Activated T-cell treated with anti-CD3 and anti-CD28 coated beads, Interleukin-2, amount 50 U/mL, for 72 hours (primary cell): ENCODE results near the gene ZCCHC14. TPM values are rescaled to one million over a fixed set of nuclear protein-coding genes. Genes with fewer than 3 reads are reported as not detected.

Experiments used
- ATAC-seq, 2 donors: fragments of 150-1000 bp; cut with Tn5 transposase; replicated peaks in 1 of 2; 2 replicates each; pipeline ENCODE4 v1.10.0; 2021; ENCODE audit warnings: moderate library complexity in 2 of 2, mild to moderate bottlenecking in 1 of 2
- DNase-seq, 2 donors: peaks; one replicate each; pipeline ENCODE4 v3.0.0; 2021 to 2022; ENCODE audit warnings: mixed read lengths in 1 of 2
- H3K27ac Mint-ChIP-seq: one replicate; pipeline ENCODE4 v1.8.0; 2022; ENCODE audit warnings: mild to moderate bottlenecking, moderate library complexity, mixed read lengths
- H3K27me3 Mint-ChIP-seq: one replicate; pipeline ENCODE4 v1.8.0; 2022; ENCODE audit warnings: low read depth, mixed read lengths
- H3K36me3 Mint-ChIP-seq, 2 donors: one replicate each; pipeline ENCODE4 v1.8.0; 2022; ENCODE audit warnings: mixed read lengths in 2 of 2, mild to moderate bottlenecking in 1 of 2; ENCODE audit not compliant: insufficient read depth in 2 of 2
- H3K4me1 Mint-ChIP-seq: one replicate; pipeline ENCODE4 v1.8.0; 2022; ENCODE audit warnings: low read depth, mixed read lengths
- H3K4me3 Mint-ChIP-seq, 2 donors: one replicate each; pipeline ENCODE4 v1.8.0; 2022; ENCODE audit warnings: mild to moderate bottlenecking in 2 of 2, mixed read lengths in 2 of 2, moderate library complexity in 2 of 2
- H3K9me3 Mint-ChIP-seq, 2 donors: one replicate each; pipeline ENCODE4 v1.8.0; 2022; ENCODE audit warnings: mixed read lengths in 2 of 2
- total RNA-seq, 2 donors: library from RNA; stranded (reverse); gene quantifications; one replicate each; pipeline ENCODE4 v1.2.3, GENCODE V29; 2022

Gene ZCCHC14
- total RNA-seq = 10 to 100 TPM; 13.6 to 14.1 TPM

- Mint-ChIP-seq H3K27me3 (peaks cover 9% of the 10 kb centered on the region), H3K4me1 (peaks cover 78% of the 10 kb centered on the region), H3K4me3 (peak within 1 kb of the TSS; percentile 94 to 96), H3K27ac (no peak within 1 kb of the TSS), H3K9me3 (no peaks in the 10 kb centered on the region), H3K36me3 (peaks cover 2 to 3% of the 10 kb centered on the region in 2 donors)
- DNase-seq (peak; percentile 99 to 100), ATAC-seq (peak; percentile 93 to 94)
Observed at GRCh38 chr16:87492721-87493607, at the start of gene ZCCHC14. ZCCHC14 (minus strand) TSS chr16:87493024; CDS start chr16:87492238, 786 bp downstream.

GRCh38 chr16:87541872-87542234, 49.0 kb upstream of the ZCCHC14 start:
- Mint-ChIP-seq H3K27me3 (peaks cover 40% of the 10 kb centered on the region), H3K9me3 (peaks cover 1 to 2% of the 10 kb centered on the region in 2 donors), H3K4me1 (peaks cover 13% of the 10 kb centered on the region), H3K36me3 (peaks cover 0 to 2% of the 10 kb centered on the region in 2 donors), H3K27ac (no peak overlapping the region), H3K4me3 (no peak overlapping the region)
- ATAC-seq (no peak), DNase-seq (no peak)

- ATAC-seq (no peak), DNase-seq (no peak)
- Mint-ChIP-seq H3K4me1 (peaks cover 13% of the 10 kb centered on the region), H3K36me3 (peaks cover 0 to 2% of the 10 kb centered on the region in 2 donors), H3K4me3 (no peak overlapping the region), H3K9me3 (peaks cover 1 to 2% of the 10 kb centered on the region in 2 donors), H3K27me3 (peaks cover 38% of the 10 kb centered on the region), H3K27ac (no peak overlapping the region)
Observed at GRCh38 chr16:87541147-87541871, 48.5 kb upstream of the ZCCHC14 start.

GRCh38 chr16:87540897-87541146, 48.0 kb upstream of the ZCCHC14 start:
- H3K9me3 Mint-ChIP-seq = peaks cover 1 to 2% of the 10 kb centered on the region in 2 donors
- peaks cover 34% of the 10 kb centered on the region for H3K27me3 Mint-ChIP-seq
- no peak overlapping the region for H3K27ac Mint-ChIP-seq
- ATAC-seq = no peak
- DNase-seq = no peak
- H3K36me3 Mint-ChIP-seq = no peaks in the 10 kb centered on the region
- H3K4me3 Mint-ChIP-seq = no peak overlapping the region
- H3K4me1 Mint-ChIP-seq = peaks cover 13% of the 10 kb centered on the region

GRCh38 chr16:87540072-87540896, 47.5 kb upstream of the ZCCHC14 start:
- no peak for DNase-seq
- Mint-ChIP-seq H3K4me1 (peaks cover 13% of the 10 kb centered on the region), H3K9me3 (no peaks in the 10 kb centered on the region), H3K4me3 (no peak overlapping the region), H3K27me3 (peaks cover 31% of the 10 kb centered on the region), H3K36me3 (no peaks in the 10 kb centered on the region), H3K27ac (no peak overlapping the region)
- ATAC-seq = no peak

- H3K27me3 Mint-ChIP-seq = peaks cover 36% of the 10 kb centered on the region
- no peak for DNase-seq
- H3K36me3 Mint-ChIP-seq = peaks cover 0 to 2% of the 10 kb centered on the region in 2 donors
Observed at GRCh38 chr16:87539113-87539512, 46.3 kb upstream of the ZCCHC14 start.

GRCh38 chr16:87538594-87538993, 45.8 kb upstream of the ZCCHC14 start:
- ATAC-seq (peak; percentile 53 to 70), DNase-seq (peak in 1 of 2 donors; percentile 28)
- no peak overlapping the region for H3K27ac Mint-ChIP-seq
- H3K4me3 Mint-ChIP-seq = peak overlapping the region in 1 of 2 donors; percentile 20
- H3K4me1 Mint-ChIP-seq = peaks cover 13% of the 10 kb centered on the region
- H3K9me3 Mint-ChIP-seq = peaks cover 0 to 2% of the 10 kb centered on the region in 2 donors
- H3K27me3 Mint-ChIP-seq = peaks cover 36% of the 10 kb centered on the region
- H3K36me3 Mint-ChIP-seq = peaks cover 0 to 2% of the 10 kb centered on the region in 2 donors

More at GRCh38 chr16:87539113-87539512, 46.3 kb upstream of the ZCCHC14 start:
- Mint-ChIP-seq H3K4me1 (peaks cover 13% of the 10 kb centered on the region), H3K27ac (no peak overlapping the region), H3K4me3 (no peak overlapping the region), H3K9me3 (peaks cover 0 to 2% of the 10 kb centered on the region in 2 donors)
- no peak for ATAC-seq

- H3K27ac Mint-ChIP-seq = no peak overlapping the region
- peaks cover 1 to 4% of the 10 kb centered on the region in 2 donors for H3K9me3 Mint-ChIP-seq
- peak; percentile 17 to 51 for ATAC-seq
- peaks cover under 1 to 5% of the 10 kb centered on the region in 2 donors for H3K36me3 Mint-ChIP-seq
- no peak for DNase-seq
- H3K4me1 Mint-ChIP-seq = peaks cover 13% of the 10 kb centered on the region
- peak overlapping the region in 1 of 2 donors; percentile 20 for H3K4me3 Mint-ChIP-seq
- H3K27me3 Mint-ChIP-seq = peaks cover 36% of the 10 kb centered on the region
Observed at GRCh38 chr16:87538160-87538559, 45.3 kb upstream of the ZCCHC14 start.

- Mint-ChIP-seq H3K36me3 (peaks cover 5 to 13% of the 10 kb centered on the region in 2 donors), H3K27me3 (peaks cover 43% of the 10 kb centered on the region), H3K9me3 (peaks cover 8 to 11% of the 10 kb centered on the region in 2 donors), H3K27ac (no peak overlapping the region), H3K4me1 (peaks cover 13% of the 10 kb centered on the region), H3K4me3 (no peak overlapping the region)
- ATAC-seq (no peak), DNase-seq (no peak)
Observed at GRCh38 chr16:87536795-87537142, 43.9 kb upstream of the ZCCHC14 start.

- Mint-ChIP-seq H3K9me3 (peaks cover 8 to 14% of the 10 kb centered on the region in 2 donors), H3K4me1 (peaks cover 13% of the 10 kb centered on the region), H3K36me3 (peaks cover 5 to 13% of the 10 kb centered on the region in 2 donors), H3K27ac (no peak overlapping the region), H3K27me3 (peaks cover 45% of the 10 kb centered on the region), H3K4me3 (no peak overlapping the region)
- no peak for ATAC-seq
- no peak for DNase-seq
Observed at GRCh38 chr16:87535855-87536794, 43.3 kb upstream of the ZCCHC14 start.

- peaks cover 46% of the 10 kb centered on the region for H3K27me3 Mint-ChIP-seq
- no peak for ATAC-seq
Observed at GRCh38 chr16:87535457-87535854, 42.6 kb upstream of the ZCCHC14 start.

GRCh38 chr16:87534751-87535150, 41.9 kb upstream of the ZCCHC14 start:
- Mint-ChIP-seq H3K9me3 (peaks cover 8 to 16% of the 10 kb centered on the region in 2 donors), H3K4me1 (peaks cover 13% of the 10 kb centered on the region), H3K27me3 (peaks cover 41% of the 10 kb centered on the region), H3K27ac (no peak overlapping the region), H3K4me3 (no peak overlapping the region), H3K36me3 (peaks cover 6 to 13% of the 10 kb centered on the region in 2 donors)
- ATAC-seq (no peak), DNase-seq (no peak)

More at GRCh38 chr16:87535457-87535854, 42.6 kb upstream of the ZCCHC14 start:
- DNase-seq = no peak
- Mint-ChIP-seq H3K9me3 (peaks cover 8 to 16% of the 10 kb centered on the region in 2 donors), H3K4me3 (no peak overlapping the region), H3K36me3 (peaks cover 6 to 13% of the 10 kb centered on the region in 2 donors), H3K27ac (no peak overlapping the region), H3K4me1 (peaks cover 13% of the 10 kb centered on the region)
